Measurements from ENCODE around the gene FOXG1. TPM values are rescaled to one million over a fixed set of nuclear protein-coding genes. Genes with fewer than 3 reads are reported as not detected.

The FOXG1 gene
- total RNA-seq, 3 donors from 2014 or later (not counting 1 experiment from before 2014, with no cell fraction given) = not detected

GRCh38 chr14:28770630-28771029 is 4.0 kb downstream of the FOXG1 start:
- Histone ChIP-seq H3K36me3 (ENCODE audit: control insufficient read depth, insufficient read depth, low read length) (no peaks in the 10 kb centered on the region), H3K4me1 (ENCODE audit: control insufficient read depth, insufficient read depth, low read length) (peaks cover 13% of the 10 kb centered on the region), H3K9me3 (ENCODE audit: control insufficient read depth, insufficient read depth, low read length) (peaks cover 15% of the 10 kb centered on the region), H3K27me3 (ENCODE audit: control insufficient read depth, insufficient read depth, low read length) (peaks cover 30% of the 10 kb centered on the region), H3K27ac (ENCODE audit: low read length) (no peak overlapping the region), H3K4me3 (ENCODE audit: low read length) (no peak overlapping the region)
- peaks cover 9 to 12% of the 10 kb centered on the region in 2 donors for H3K9me3 Mint-ChIP-seq
- peaks cover 39% of the 10 kb centered on the region for H3K36me3 Mint-ChIP-seq
- H3K27me3 Mint-ChIP-seq (ENCODE audit: low read depth in 2 of 2) = peaks cover 46 to 62% of the 10 kb centered on the region in 2 donors
- intact Hi-C loops (cut with micrococcal nuclease) = no loop called here
- DNase-seq (no peak), ATAC-seq (no peak)
- no peak overlapping the region for H3K4me3 Mint-ChIP-seq
- no peak for TF ChIP-seq CTCF (IDR thresholded peaks at IDR 0.05)
- peaks cover 0 to 4% of the 10 kb centered on the region in 2 donors for H3K4me1 Mint-ChIP-seq
- H3K27ac Mint-ChIP-seq = no peak overlapping the region

- H3K27ac ChIP-seq (ENCODE audit: low read length) = no peak overlapping the region
- peaks cover 8% of the 10 kb centered on the region for H3K4me1 ChIP-seq (ENCODE audit: control insufficient read depth, insufficient read depth, low read length)
- Mint-ChIP-seq H3K27ac (no peak overlapping the region), H3K9me3 (peaks cover 9 to 12% of the 10 kb centered on the region in 2 donors), H3K36me3 (peaks cover 42% of the 10 kb centered on the region), H3K4me1 (peaks cover 0 to under 1% of the 10 kb centered on the region in 2 donors), H3K27me3 (ENCODE audit: low read depth in 2 of 2) (peaks cover 42 to 57% of the 10 kb centered on the region in 2 donors), H3K4me3 (no peak overlapping the region)
- no peak for DNase-seq
- H3K9me3 ChIP-seq (ENCODE audit: control insufficient read depth, insufficient read depth, low read length) = peaks cover 15% of the 10 kb centered on the region
- no peaks in the 10 kb centered on the region for H3K36me3 ChIP-seq (ENCODE audit: control insufficient read depth, insufficient read depth, low read length)
- intact Hi-C loops (cut with micrococcal nuclease) = no loop called here
- no peak for TF ChIP-seq CTCF (IDR thresholded peaks at IDR 0.05)
- H3K27me3 ChIP-seq (ENCODE audit: control insufficient read depth, insufficient read depth, low read length) = peaks cover 27% of the 10 kb centered on the region
- WGBS (ENCODE audit: insufficient coverage) = no CpG with 5 or more reads among the region's 1 CpG
- ATAC-seq = no peak
- H3K4me3 ChIP-seq (ENCODE audit: low read length) = no peak overlapping the region
These were observed 4.6 kb downstream of the FOXG1 start for GRCh38 chr14:28771168-28771567.

- Mint-ChIP-seq H3K4me1 (no peaks in the 10 kb centered on the region), H3K4me3 (no peak overlapping the region), H3K27me3 (ENCODE audit: low read depth in 2 of 2) (peaks cover 41 to 57% of the 10 kb centered on the region in 2 donors), H3K27ac (no peak overlapping the region), H3K9me3 (peaks cover 9 to 12% of the 10 kb centered on the region in 2 donors), H3K36me3 (peaks cover 42% of the 10 kb centered on the region)
- WGBS (ENCODE audit: insufficient coverage) = 9% methylated on average over 3 of the region's 3 CpGs
- Histone ChIP-seq H3K4me3 (ENCODE audit: low read length) (no peak overlapping the region), H3K27ac (ENCODE audit: low read length) (no peak overlapping the region), H3K9me3 (ENCODE audit: control insufficient read depth, insufficient read depth, low read length) (peaks cover 15% of the 10 kb centered on the region), H3K4me1 (ENCODE audit: control insufficient read depth, insufficient read depth, low read length) (peaks cover 7% of the 10 kb centered on the region), H3K36me3 (ENCODE audit: control insufficient read depth, insufficient read depth, low read length) (no peaks in the 10 kb centered on the region), H3K27me3 (ENCODE audit: control insufficient read depth, insufficient read depth, low read length) (peaks cover 29% of the 10 kb centered on the region)
- intact Hi-C loops (cut with micrococcal nuclease) = no loop called here
- DNase-seq = no peak
- no peak for TF ChIP-seq CTCF (IDR thresholded peaks at IDR 0.05)
- ATAC-seq = no peak
These were observed 6.0 kb downstream of the FOXG1 start for GRCh38 chr14:28772613-28773012.

- H3K9me3 Mint-ChIP-seq = peaks cover 9 to 12% of the 10 kb centered on the region in 2 donors
- intact Hi-C loops (cut with micrococcal nuclease) = no loop called here
- Histone ChIP-seq H3K36me3 (ENCODE audit: control insufficient read depth, insufficient read depth, low read length) (no peaks in the 10 kb centered on the region), H3K9me3 (ENCODE audit: control insufficient read depth, insufficient read depth, low read length) (peaks cover 10% of the 10 kb centered on the region), H3K27ac (ENCODE audit: low read length) (no peak overlapping the region), H3K4me1 (ENCODE audit: control insufficient read depth, insufficient read depth, low read length) (peaks cover 1% of the 10 kb centered on the region), H3K27me3 (ENCODE audit: control insufficient read depth, insufficient read depth, low read length) (peaks cover 28% of the 10 kb centered on the region), H3K4me3 (ENCODE audit: low read length) (no peak overlapping the region)
- H3K4me3 Mint-ChIP-seq = no peak overlapping the region
- H3K36me3 Mint-ChIP-seq = peaks cover 42% of the 10 kb centered on the region
- ATAC-seq (no peak), DNase-seq (no peak)
- TF ChIP-seq CTCF (IDR thresholded peaks at IDR 0.05) = no peak
- 4% methylated on average over 6 of the region's 7 CpGs for WGBS (ENCODE audit: insufficient coverage)
- H3K27me3 Mint-ChIP-seq (ENCODE audit: low read depth in 2 of 2) = peaks cover 39 to 59% of the 10 kb centered on the region in 2 donors
- H3K4me1 Mint-ChIP-seq = no peaks in the 10 kb centered on the region
- H3K27ac Mint-ChIP-seq = no peak overlapping the region
These were observed 6.6 kb downstream of the FOXG1 start for GRCh38 chr14:28773176-28773575.

Data from natural killer cell (primary cell).